ENCODE results near the gene BIK. TPM values are rescaled to one million over a fixed set of nuclear protein-coding genes. Genes with fewer than 3 reads are reported as not detected.

Gene BIK
- total RNA-seq, result 0.81 TPM

- DNase-seq (ENCODE audit: low read depth in 2 of 3, low spot score in 2 of 3), result peak; percentile 10 to 56 (median 53)
These were observed at the start of gene BIK for GRCh38 chr22:43110444-43110926. Gene BIK, plus strand, starts transcription at chr22:43110750. Its CDS starts 13,273 bp downstream, at chr22:43124023.

- no peak for DNase-seq (ENCODE audit: low read depth in 2 of 3, low spot score in 2 of 3)
These were observed 44.4 kb upstream of the BIK start for GRCh38 chr22:43066134-43066533.

GRCh38 chr22:43066844-43067385 lies 43.6 kb upstream of the BIK start:
- no peak for DNase-seq (ENCODE audit: low read depth in 2 of 3, low spot score in 2 of 3)

- no peak for DNase-seq (ENCODE audit: low read depth in 2 of 3, low spot score in 2 of 3)
These were observed 33.3 kb upstream of the BIK start for GRCh38 chr22:43077121-43077877.

- no peak for DNase-seq (ENCODE audit: low read depth in 2 of 3, low spot score in 2 of 3)
These were observed 32.0 kb upstream of the BIK start for GRCh38 chr22:43078522-43078921.

- DNase-seq (ENCODE audit: low read depth in 2 of 3, low spot score in 2 of 3), result no peak
These were observed 30.8 kb upstream of the BIK start for GRCh38 chr22:43079742-43080141.

GRCh38 chr22:43080616-43081015 lies 29.9 kb upstream of the BIK start:
- DNase-seq (ENCODE audit: low read depth in 2 of 3, low spot score in 2 of 3), result no peak

GRCh38 chr22:43081968-43082367 lies 28.6 kb upstream of the BIK start:
- DNase-seq (ENCODE audit: low read depth in 2 of 3, low spot score in 2 of 3), result no peak

- DNase-seq (ENCODE audit: low read depth in 2 of 3, low spot score in 2 of 3), result no peak
These were observed 24.6 kb upstream of the BIK start for GRCh38 chr22:43085658-43086606.

GRCh38 chr22:43088627-43088983 lies 21.9 kb upstream of the BIK start:
- DNase-seq (ENCODE audit: low read depth in 2 of 3, low spot score in 2 of 3), result no peak

- DNase-seq (ENCODE audit: low read depth in 2 of 3, low spot score in 2 of 3), result peak; percentile 61 to 86 (median 83)
These were observed 21.4 kb upstream of the BIK start, which contains the start of gene TTLL1 for GRCh38 chr22:43088984-43089717. Gene TTLL1, minus strand, starts transcription at chr22:43089391. Its CDS starts 13,805 bp downstream, at chr22:43075586.

- peak; percentile 9 to 92 (median 85) for DNase-seq (ENCODE audit: low read depth in 2 of 3, low spot score in 2 of 3)
These were observed 20.3 kb upstream of the BIK start for GRCh38 chr22:43090130-43090789.

- peak in 1 of 3 donors; percentile 36 for DNase-seq (ENCODE audit: low read depth in 2 of 3, low spot score in 2 of 3)
These were observed 18.5 kb upstream of the BIK start for GRCh38 chr22:43092085-43092484.

GRCh38 chr22:43094085-43094484 lies 16.5 kb upstream of the BIK start:
- DNase-seq (ENCODE audit: low read depth in 2 of 3, low spot score in 2 of 3), result peak in 1 of 3 donors; percentile 24

GRCh38 chr22:43094551-43094950 lies 16.0 kb upstream of the BIK start:
- DNase-seq (ENCODE audit: low read depth in 2 of 3, low spot score in 2 of 3), result no peak

GRCh38 chr22:43096420-43096819 lies 14.1 kb upstream of the BIK start:
- DNase-seq (ENCODE audit: low read depth in 2 of 3, low spot score in 2 of 3), result no peak

GRCh38 chr22:43098356-43098755 lies 12.2 kb upstream of the BIK start:
- no peak for DNase-seq (ENCODE audit: low read depth in 2 of 3, low spot score in 2 of 3)

GRCh38 chr22:43099095-43099494 lies 11.5 kb upstream of the BIK start:
- DNase-seq (ENCODE audit: low read depth in 2 of 3, low spot score in 2 of 3), result no peak

GRCh38 chr22:43100225-43100624 lies 10.3 kb upstream of the BIK start:
- DNase-seq (ENCODE audit: low read depth in 2 of 3, low spot score in 2 of 3), result no peak

GRCh38 chr22:43101306-43101705 lies 9.2 kb upstream of the BIK start:
- DNase-seq (ENCODE audit: low read depth in 2 of 3, low spot score in 2 of 3), result no peak

All from hematopoietic multipotent progenitor cell (in vitro differentiated cells).